Dedifferentiated amniotic fluid mesenchymal stem cell (primary cell): ENCODE results near the gene RHOG.
"Not testable (repeated sequence)": the region's sequence is repeated elsewhere in the genome, so short reads cannot be mapped to it uniquely, and the experiment has no call there.

ENCODE experiments used
- DNase-seq: peaks from one replicate; pipeline ENCODE4 v3.0.0-alpha.2; 2016; ENCODE audit errors: extremely low spot score

The RHOG gene

GRCh38 chr11:3834349-3834663, 6.5 kb downstream of the RHOG start:
- no peak for DNase-seq

GRCh38 chr11:3833449-3833848, 7.3 kb downstream of the RHOG start:
- DNase-seq, result no peak

- DNase-seq, result no peak
Measured at GRCh38 chr11:3832816-3833215, 7.9 kb downstream of the RHOG start.

- no peak for DNase-seq
Measured at GRCh38 chr11:3831378-3832239, 9.2 kb downstream of the RHOG start.

DNA sequence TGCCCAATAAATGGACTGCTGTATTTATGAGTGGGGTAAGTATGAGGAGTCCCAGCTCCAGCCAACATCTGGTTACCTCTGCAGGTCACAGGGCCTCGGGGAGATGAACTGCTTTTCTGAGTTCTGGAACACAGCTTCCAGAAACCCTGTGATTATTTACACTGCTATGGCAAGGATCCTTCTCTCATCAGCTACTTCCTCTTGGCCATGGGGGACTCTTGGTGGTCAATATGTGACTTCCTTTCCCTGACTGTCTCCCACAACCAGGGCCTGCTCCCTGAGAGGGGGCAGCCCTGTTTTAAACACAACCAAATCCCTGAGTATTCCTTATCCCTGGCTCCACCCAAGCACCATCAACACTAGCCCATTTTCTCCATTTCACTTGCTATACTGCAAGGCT, 10.0 kb downstream of the RHOG start:
- DNase-seq, result no peak

DNA sequence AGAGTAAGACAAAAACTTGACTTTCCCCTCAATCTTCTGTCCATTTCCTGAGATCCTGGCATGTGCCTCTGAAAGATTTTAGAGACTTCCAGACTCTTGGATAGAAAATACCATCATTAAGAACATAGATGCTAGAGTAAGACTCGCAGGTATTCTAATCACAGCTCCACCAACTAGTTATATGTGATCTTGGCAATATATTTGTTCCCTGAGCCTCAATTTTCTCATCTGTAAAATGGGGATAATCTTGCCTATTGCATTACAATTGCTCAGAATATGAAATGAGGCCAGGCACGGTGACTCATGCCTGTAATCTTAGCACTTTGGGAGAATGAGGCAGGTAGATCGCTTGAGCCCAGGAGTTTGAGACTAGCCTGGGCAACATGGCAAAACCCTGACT, 10.7 kb downstream of the RHOG start:
- no peak for DNase-seq

GRCh38 chr11:3827434-3828186, 13.1 kb downstream of the RHOG start:
- DNase-seq, result no peak

GRCh38 chr11:3826721-3827120, 14.0 kb downstream of the RHOG start:
- no peak for DNase-seq

DNA sequence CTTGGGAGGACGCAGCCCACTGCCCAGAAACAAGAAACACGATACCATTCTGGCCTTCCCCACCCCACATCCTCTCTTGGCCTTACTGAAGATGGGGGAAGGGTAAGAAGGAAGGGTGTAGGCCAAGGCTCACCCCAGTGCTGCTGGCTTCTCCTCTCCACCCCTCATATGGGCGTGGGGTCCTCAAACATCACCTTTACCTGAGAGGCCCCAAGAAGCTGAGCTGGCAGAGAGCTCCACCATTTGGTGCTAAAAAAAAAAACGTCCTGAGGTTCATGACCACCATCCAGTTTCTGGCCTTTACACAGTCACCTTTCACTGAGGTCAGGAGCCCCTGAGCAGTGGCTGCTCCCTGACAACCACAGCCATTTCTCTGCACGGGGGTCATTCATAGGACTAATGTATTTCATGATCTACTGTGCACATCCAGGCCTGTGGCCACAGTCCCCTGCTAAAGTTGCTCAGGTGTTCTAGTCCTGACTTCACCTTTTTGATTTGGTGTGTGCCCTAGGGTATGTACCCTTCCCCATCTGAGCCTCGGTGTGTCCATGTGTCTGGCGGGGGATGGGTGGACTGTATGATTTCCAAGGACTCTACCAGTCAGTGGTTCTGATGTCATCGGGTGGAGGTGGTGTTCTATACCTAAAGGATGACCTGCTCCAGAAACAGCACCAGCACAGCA, 15.1 kb downstream of the RHOG start:
- no peak for DNase-seq

DNA sequence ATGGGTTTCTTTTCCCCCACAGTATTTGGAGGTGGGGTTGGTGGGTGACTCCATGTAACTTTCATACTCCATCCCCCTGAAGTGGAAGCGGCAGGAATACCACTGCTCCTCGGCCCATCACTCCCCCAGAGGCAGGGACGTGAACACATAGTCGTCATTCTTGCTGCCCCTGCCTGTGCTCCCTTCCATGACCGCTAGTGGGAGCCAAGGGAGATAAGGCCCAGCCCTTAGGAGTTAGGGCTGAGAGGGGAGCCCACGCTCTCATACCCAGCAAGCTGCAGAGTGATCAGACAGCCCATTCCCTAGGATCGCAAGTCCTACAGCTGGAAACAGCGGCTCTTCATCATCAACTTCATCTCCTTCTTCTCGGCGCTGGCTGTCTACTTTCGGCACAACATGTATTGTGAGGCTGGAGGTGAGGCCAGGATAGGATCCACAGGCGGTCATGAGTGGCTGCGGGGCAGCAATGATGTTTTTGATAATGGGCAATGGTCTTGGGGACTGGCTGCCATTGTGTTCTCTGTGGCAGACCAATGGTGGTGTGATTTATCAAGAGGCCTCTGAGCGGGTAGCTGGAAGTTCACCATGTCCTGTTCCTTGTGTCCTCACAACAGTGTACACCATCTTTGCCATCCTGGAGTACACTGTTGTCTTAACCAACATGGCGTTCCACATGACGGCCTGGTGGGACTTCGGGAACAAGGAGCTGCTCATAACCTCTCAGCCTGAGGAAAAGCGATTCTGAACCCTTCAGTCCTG, 15.9 kb downstream of the RHOG start:
- DNase-seq, result no peak

- no peak for DNase-seq
Measured at GRCh38 chr11:3823762-3824506, 16.8 kb downstream of the RHOG start.

DNA sequence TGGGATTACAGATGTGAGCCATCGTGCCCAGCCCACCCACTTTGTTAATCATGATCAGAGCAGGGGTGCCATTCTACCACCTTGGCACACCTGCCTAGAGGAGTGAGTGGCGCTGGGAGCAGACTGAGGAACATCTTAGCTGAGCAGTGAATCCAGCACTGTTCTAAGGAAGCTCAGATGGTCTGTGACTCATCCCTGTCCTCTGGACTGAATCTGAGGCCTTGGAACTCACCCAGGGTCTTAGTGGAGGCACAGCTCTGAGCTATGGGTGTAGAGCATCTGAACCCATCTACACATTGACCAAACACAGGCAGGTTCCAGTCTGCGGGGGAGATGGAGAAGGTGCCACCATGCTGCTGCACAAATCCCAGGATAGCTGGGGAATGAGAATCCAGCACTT, 17.5 kb downstream of the RHOG start:
- DNase-seq, result peak; percentile 55

DNA sequence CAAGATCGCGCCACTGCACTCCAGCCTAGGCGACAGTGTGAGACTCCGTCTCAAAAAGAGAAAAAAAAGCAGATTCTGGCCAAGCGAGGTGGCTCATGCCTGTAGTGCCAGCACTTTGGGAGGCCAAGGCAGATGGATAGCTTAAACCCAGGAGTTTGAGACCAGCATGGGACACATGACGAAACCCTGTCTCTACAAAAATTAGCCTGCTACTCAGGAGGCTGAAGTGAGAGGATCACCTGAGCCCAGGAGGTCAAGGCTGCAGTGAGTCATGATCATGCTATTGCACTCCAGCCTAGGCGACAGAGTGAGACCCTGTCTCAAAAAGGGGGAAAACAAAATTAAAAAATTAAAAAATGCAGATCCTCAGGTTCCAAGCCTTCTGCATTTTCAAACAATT, 18.4 kb downstream of the RHOG start:
- DNase-seq, result no peak

- DNase-seq, result no peak
Measured at GRCh38 chr11:3820971-3821370, 19.8 kb downstream of the RHOG start.

DNA sequence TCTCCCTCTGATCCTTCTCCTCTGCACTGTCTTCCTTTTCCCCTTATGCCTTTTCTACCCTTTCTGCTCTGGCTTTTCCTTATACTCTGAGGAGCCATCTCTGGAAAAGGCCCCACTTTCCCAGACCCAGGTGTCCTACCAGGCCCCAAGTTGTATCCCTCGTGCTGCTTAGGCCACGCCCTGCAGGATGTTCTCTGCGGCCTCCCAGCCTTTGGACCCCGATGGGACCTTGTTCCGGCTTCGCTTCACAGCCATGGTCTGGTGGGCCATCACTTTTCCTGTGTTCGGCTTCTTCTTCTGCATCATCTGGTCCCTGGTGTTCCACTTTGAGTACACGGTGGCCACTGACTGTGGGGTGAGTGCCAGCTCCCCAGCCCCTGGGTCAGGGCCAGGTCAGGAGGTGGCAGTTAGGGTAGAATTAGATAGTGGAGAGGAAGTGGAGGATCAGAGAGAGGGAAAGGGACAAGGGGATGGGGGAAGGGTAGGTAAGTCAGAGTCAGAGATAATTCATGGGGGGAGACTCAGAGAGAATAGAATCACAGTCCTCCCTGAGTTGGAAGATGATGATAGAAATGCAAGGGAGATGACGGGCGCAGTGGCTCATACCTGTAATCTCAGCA, 23.5 kb downstream of the RHOG start:
- no peak for DNase-seq

DNA sequence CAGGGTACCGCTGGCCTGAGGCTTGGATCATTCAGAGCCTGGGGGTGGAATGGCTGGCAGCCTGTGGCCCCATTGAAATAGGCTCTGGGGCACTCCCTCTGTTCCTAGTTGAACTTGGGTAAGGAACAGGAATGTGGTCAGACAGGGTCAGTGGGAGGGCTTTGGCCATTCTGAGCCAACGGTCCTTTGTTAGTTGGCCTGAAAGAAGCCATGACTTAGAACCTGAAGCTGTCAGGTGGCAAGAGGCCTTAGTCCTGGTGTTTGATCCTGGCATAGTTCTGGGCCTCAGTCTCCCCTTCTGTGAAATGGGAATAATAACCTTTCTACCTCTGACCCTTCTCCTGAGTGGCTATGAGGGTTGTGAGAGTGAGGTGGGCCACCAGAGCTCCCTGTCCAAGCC, 24.1 kb downstream of the RHOG start:
- no peak for DNase-seq

DNA sequence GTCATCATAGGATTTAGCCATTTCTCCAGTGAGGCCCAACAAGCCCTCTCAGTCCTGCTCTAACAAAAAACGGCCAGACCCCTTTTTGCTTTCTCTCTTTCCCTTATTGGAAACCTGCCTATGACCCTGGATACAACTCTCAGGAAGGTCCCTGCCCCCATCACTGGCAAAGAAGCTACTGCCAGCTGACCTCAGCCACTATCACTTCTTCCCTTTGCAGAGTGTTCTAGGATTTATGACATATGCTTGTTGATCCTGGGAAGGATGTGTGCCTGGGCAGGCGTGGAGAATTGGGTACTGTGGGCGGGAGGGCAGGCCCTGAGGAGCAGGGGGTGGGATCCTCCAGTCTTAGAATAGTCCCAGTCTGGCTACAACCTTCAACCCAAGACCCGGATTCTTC, 24.9 kb downstream of the RHOG start:
- DNase-seq, result no peak

GRCh38 chr11:3814832-3815231, 25.9 kb downstream of the RHOG start:
- DNase-seq, result not testable (repeated sequence)

- no peak for DNase-seq
Measured at GRCh38 chr11:3810951-3811350, 29.8 kb downstream of the RHOG start.

DNA sequence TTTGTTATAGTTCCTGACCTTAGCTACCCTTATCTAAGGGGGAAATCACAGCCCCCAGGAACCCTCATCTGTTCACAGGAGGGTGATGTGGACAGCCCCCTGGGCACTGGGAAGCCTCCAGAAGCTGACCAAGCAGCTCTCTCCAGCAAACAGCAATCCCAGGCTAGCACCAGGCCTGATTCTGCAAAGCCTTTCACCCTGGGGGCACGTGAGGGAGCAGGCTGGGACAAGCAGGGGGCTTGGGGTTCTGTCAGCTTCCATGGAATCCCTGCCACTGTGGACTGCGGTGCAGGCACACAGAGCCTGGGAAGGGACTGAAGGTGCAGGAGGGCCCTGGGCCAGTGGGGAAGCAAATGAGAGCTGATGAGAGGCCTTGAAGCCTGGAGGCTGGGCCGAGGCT, 30.3 kb downstream of the RHOG start:
- no peak for DNase-seq

- no peak for DNase-seq
Measured at GRCh38 chr11:3809624-3809928, 31.2 kb downstream of the RHOG start.
